Activated CD4-positive, alpha-beta T cell treated with anti-CD3 and anti-CD28 coated beads, Interleukin-2, Interleukin-4, amounts not matched to agents 100 ng/mL and 50 ng/mL, durations not matched to agents 16 hours and 8 hours (primary cell): ENCODE results near the gene PKN2.
A peak's percentile ranks its signal among the peaks of the same experiment; 100 is the strongest.

Experiments used
- DNase-seq: peaks from one replicate; pipeline ENCODE4 v3.0.0-alpha.2; 2020; ENCODE audit warnings: low spot score

Gene PKN2

DNA sequence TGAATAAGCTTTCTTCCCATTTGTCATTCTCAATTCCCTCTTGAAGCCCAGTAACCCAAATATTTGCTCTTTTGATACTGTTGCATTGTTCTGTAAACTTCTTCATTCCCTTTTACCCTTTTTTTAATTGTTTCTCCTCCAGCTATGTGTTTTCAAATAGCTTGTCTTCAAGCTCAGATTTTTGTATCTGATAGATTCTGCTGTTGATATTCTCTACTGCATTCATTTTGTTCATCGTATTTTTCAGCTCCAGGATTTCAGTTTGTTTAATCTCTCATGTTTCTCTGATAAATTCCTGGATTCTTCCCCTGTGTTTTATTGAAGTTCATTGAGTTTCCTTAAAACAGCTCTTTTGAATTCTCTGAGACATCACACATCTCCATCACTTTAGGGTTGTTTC lies 51.8 kb downstream of the PKN2 start:
- no peak for DNase-seq

DNA sequence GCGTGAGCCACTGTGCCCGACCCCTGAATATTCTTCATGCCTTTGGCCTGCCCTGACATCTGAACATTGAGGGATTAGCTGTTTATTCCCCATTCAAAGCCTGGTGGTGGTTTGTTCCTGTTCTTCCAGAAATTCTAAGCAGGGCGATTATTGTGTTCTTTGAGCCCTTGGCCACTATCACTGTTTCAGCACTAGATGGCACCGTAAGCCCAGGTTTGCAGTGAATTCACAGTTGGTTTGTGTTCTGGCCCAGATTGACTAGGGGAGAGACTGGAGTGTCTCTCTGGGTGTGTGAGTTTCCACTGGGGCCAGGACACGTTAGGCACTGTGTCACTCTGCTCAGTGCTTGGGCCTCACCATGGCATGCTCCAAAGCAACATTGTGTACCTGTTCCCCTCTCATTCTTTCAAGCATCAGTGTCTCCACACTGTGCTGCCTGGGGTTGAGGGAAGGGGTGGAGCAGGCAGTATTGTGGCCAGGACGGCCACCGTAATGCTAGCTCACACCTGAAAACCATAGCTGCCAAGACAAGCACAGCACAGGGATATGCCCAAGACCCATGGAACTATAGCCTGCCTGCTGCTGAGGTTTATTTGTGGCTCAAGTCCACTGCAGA lies 52.7 kb downstream of the PKN2 start:
- peak; percentile 47 for DNase-seq

DNA sequence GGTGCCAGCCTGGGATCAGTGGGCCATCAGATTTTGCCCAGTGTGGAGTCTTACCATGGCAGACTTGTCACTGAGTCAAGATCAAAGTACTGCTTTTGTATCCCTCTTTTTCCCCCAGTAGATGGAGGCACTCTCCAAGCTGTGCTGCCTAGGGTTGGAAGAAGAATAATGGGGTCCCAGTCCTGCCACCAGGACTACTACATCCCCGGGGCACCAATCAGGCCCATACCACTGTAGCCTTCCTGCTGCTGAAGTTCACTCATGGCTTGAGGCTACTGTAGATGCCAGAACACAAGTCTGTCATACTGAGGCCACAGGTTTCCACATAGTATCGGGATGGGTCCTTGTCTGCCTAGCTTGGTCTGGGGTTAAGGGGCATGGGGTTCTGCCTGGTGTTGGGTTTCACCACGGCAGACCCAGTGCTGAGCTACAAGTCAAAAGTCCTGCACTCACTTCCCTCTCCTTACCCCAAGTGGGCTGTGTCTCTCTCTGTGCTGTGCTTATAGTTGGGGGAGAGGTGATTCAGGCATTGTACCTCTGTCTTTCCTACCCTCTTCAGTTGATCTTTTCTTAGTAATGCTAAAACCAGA lies 53.4 kb downstream of the PKN2 start:
- DNase-seq = no peak

DNA sequence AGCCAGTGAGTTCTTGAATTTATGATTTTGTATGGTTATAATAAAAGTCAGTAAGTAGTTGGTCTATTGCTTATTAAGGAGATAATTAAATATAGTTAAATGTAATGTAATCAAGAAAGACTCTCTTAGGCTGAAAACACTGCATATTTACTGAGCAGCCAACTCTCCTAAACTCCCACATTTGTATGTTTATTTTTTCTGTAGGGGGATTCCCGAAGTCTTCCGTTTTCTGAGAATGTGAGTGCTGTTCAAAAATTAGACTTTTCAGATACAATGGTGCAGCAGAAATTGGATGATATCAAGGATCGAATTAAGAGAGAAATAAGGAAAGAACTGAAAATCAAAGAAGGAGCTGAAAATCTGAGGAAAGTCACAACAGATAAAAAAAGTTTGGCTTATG lies 56.7 kb downstream of the PKN2 start:
- no peak for DNase-seq

DNA sequence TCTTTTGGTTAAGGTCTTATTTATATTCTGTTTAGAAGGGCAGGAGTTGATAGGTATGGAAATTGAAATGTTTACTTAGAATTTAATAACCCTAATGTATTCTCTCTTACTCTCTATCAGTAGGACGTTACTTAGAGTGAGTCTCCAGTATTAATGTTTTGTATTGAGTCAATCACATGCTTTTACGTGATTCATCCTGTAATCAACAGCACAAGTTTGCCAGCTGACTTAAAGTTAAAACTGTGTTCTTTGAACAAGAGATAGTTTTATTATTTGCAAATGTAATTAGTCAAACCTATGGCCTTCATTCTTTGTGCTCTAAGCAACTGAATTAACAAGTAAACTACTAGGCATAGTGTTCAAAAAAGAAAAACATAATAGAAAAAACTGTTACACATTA lies 57.3 kb downstream of the PKN2 start:
- no peak for DNase-seq

DNA sequence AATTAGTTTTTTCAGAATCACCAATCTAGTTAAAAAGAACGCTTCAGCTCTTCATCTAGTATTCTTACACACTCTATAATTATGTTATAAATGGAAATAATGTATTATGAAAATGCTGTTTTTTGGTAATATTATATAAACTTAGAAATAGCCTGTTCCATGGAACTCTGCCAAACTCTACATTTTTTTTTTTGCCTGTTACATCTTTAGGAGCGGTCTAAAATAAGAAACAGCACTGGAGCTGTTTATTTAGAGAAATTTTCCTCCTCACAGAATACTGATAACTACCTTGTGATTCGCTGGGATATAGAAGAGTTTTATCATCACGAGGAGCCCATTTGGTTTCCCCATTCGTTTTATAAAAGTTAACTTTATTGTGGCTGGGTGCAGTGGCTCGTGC lies 58.5 kb downstream of the PKN2 start:
- no peak for DNase-seq

DNA sequence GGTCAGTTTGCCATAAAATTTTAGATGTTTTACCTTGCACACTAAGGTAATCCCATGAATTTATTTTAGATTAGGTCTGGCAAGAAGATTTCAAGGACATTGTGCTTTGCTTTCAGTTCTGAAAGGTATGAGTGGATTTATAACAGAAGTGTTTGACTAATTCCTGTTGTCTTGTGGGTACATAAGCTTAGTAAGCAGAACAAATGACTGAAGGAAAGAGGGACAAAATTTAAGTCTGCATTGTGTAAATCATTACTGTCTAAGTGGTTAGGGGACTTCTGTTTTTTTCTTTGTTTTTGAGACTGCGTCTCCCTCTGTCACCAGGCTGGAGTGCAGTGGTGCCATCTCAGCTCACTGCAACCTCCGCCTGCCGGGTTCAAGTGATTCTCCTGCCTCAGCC lies 60.1 kb downstream of the PKN2 start:
- peak; percentile 43 for DNase-seq

DNA sequence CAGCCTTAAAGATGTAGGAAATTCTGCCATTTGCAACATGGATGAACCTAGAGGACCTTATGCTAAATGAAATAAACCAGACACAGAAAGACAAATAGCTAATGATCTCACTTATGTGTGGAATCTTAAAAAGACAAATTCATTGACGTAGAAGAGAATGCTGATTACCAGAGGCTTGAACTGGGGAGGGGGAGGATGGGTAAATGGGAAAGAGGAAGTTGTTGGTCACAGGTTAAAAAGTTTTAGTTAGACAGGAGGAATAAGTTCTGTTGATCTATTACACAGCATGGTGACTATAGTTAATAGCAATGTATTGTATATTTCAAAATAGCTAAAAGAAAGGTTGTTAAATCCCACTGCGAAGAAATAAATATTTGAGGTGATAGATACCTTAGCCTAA lies 62.8 kb downstream of the PKN2 start:
- DNase-seq = no peak

DNA sequence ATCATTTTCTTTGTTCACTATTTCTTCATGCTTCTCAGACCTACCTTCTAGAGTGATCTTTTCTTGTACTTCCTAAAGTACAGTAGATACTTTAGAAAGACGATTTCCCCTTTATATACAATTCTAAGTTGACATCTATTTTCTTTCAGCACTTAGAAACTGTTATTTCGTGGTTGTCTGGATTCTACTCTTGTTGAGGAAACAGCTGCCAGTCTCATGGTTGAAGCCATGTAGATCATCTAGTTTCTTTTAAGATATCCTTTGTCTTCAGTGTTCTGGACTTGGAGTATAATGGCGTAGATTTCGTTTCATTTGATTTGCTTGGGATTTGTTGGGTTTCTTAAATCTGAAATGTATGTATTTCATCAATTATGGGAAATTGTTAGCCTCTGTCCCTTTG lies 67.6 kb downstream of the PKN2 start:
- DNase-seq = no peak

DNA sequence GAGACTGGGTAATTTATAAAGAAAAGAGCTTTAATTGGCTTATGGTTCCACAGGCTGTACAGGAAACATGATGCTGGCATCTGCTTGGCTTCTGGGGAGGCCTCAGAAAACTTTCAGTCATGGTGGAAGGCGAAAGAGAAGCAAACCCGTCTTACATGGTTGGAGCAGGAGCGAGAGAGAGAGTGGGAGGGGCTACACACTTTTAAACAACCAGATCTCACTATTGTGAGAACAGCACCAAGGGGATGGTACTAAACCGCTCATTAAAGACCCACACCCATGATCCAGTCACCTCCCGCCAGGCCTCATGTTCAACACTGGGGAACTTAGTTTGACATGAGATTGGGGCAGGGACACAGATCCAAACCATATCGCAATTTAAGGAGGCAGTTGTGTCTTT lies 69.4 kb downstream of the PKN2 start:
- DNase-seq = no peak

DNA sequence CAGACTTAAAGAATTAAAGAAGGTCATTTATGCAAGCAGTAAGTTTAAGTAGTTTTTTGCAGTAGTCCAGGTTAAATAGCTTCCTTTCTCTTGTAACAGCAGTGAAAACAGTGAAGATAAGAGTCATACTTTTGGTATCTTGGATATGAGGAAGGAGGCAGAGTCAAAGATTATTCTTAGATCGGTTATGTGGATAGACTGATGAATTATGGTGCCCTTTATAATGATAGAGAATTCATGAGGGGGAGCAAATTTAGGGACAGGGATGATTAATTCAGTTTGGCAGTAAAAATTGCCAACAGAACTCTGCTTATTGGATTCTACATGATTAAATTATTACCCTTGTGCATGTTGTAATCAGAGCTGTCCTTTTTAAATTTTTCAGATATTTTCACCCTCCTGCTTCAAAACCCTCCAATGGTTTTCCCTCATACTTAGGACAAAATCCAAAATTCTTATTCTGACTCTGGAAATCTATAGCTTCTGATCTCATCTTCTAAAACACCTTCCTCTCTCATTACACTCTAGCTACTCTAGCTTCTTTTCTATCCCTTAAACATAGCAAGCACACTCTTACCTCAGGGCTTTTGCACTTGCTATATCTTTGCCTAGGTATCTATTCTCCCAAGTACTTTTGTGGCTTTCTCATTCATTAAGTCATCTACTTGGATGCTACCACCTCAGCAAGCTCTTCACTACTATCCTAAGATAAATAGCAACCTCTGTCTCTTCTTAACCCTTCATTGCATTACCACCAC lies 79.8 kb downstream of the PKN2 start:
- no peak for DNase-seq

DNA sequence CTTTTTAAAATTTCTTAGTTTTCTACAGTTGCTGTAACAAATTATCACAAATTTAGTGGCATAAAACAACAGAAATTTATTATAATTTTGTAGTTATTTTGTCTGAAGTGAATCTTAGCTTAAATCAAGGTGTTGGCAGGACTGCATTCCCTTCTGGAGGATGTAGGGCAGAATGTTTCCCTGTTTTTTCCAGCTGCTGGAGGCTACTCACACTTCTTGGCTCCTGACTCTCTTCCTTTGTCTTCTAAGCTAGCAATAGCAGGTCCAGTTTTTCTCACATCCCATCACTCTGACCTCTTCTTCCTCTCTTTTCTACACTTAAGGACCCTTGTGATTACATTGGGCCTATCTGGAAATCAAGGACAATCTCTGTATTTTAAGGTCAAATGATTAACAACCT lies 84.1 kb downstream of the PKN2 start:
- DNase-seq = no peak

DNA sequence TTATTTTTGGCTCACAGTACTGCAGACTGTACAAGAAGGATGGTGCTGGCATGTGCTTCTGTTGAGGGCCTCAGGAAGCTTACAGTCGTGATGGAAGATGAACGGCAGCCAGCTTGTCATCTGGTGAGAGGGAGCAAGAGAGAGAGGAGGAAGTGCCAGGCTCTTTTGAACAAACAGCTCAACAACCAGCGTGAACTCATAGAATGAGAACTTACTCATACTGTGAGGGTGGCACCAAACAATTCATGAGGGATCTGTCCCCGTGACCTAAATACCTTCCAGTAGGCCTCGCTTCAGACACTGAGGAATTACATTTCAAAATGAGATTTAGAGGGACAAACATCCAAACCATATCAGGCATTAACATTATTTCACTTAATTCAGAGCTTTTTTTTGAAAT lies 84.7 kb downstream of the PKN2 start:
- DNase-seq = no peak

DNA sequence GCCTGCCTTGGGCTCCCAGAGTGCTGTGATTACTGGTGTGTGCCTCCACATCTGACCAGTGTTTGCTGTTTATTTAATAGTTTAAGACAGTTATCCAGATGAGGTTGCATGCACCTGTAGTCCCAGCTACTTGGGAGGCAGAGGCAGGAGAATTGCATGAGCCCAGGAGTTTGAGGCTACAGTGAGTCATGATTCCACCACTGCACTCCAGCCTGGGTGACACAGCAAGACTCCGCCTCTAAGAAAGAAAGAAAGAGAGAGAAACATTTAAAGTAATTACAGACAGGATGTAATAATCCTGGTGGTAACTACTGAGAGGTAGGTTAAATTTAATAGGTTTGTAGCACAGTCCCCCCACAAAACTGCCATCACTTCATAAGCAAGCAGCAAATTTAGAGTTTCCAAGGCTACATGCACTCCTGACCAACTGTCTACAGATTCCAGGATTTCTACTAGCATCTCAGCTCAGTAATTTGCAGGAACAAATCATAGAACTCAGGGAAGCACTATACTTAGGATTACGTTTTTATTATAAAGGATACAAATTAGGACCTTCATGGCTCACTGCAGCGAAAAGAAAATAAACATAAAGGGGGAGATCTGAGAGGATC lies 89.6 kb downstream of the PKN2 start:
- DNase-seq = peak; percentile 12

DNA sequence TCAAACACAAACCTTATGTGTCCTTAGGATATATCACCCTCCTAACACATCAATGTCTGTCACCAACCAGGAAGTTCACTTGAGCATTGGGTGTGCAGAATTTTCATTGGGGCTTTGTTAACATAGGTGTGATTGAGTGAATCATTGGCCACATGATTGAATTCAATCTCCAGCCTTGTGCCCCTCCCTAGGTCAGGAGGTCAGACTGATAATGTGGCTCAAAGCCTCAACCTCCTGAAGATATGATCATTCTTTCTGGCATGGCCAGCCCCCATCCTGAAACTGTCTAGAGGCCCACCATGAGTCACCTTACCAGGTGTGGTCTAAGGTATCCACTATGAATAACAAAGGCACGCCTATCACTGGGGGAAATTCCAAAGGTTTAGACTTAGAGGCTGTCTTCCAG lies 90.1 kb downstream of the PKN2 start:
- peak; percentile 13 for DNase-seq

DNA sequence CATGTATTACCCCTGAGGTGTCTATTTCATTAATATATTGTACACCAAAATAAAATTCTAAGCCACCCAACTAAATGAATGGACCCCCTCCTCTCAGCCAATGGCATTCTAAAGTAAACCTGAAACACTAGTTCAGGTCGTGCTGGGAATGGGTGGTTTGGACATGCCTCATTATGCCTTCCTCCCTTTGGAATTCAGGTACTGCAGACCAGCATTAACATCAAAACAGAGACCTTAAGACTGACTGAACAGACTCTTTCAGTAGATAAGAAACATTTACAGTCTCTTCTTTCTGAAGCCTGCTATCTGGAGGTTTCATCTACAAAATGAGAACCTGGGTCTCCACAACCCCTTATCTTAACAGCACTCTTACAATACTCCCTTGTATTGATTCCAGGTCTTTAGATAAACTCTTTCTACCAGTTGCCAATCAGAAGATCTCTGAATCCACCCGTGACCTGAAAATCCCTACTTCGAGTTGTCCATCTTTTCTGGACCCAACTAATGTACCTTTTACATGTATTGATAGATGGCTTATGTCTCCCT lies 93.6 kb downstream of the PKN2 start:
- DNase-seq = no peak

DNA sequence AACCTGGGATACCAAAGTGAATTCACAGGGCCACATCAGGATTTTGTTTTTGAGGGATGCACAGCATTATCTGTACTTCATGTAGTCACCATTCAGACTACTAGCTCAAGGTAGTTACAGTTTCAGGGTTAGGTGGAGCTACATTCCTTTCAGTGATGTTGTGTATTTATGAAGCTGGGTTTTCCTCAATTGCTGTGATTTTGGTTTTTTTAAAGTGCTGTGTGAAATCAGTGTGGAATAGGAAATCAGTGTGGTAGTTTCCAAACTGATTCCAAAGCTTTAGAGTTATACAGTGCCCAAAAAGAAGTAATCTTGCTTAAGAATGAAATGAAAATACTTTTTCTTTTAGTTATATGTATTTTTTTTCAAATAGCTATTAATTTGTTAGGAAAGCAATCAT lies 95.8 kb downstream of the PKN2 start:
- no peak for DNase-seq

DNA sequence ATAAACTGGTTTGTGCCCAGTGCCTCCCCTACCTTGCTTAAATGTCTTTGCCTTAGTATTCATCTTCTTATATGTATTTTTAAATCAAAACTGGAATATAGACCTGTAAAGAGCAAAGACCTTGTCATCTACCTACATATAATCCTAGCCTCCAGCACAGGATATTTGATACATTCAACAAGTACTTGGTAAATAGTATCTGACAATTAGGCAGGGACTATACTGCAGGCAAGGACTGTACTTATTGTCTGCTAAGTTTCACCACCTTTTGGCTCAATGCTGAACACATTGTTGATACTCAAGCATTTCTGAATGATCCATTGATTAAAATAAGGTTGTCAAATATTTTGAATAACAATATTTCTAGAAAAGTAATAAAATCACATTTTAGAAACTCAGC lies 96.4 kb downstream of the PKN2 start:
- no peak for DNase-seq

DNA sequence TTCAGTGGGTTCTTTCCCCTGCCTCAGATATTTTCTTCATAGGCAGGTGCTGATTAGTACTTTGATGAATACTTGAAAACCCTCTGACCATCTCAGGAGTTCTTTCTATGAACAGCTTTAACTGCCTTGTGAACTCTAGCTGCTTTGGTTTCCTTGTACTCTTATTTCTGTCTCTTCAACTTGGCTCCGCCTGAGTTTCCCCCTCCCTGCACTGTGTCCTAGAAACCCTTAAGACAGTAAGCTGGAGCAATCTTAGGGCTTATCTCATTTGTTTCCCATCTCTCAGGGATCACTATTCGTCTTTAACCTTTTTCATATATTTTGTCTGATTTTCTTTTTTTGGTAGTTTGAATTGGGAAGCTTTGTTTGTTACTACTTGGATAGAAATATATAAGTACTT lies 99.1 kb downstream of the PKN2 start:
- no peak for DNase-seq

DNA sequence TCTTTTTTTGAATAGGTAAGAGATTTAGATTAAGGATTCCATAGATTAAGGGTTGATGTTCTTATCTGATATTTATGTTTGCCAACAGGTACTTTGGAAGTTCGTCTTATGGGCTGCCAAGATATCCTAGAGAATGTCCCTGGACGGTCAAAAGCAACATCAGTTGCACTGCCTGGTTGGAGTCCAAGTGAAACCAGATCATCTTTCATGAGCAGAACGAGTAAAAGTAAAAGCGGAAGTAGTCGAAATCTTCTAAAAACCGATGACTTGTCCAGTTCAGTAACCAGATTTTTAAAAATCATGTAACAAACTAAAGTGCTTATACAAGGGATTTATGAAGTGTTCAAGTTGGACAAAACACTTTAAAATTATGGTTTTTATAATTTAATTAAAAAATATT lies 100.5 kb downstream of the PKN2 start:
- DNase-seq = no peak

DNA sequence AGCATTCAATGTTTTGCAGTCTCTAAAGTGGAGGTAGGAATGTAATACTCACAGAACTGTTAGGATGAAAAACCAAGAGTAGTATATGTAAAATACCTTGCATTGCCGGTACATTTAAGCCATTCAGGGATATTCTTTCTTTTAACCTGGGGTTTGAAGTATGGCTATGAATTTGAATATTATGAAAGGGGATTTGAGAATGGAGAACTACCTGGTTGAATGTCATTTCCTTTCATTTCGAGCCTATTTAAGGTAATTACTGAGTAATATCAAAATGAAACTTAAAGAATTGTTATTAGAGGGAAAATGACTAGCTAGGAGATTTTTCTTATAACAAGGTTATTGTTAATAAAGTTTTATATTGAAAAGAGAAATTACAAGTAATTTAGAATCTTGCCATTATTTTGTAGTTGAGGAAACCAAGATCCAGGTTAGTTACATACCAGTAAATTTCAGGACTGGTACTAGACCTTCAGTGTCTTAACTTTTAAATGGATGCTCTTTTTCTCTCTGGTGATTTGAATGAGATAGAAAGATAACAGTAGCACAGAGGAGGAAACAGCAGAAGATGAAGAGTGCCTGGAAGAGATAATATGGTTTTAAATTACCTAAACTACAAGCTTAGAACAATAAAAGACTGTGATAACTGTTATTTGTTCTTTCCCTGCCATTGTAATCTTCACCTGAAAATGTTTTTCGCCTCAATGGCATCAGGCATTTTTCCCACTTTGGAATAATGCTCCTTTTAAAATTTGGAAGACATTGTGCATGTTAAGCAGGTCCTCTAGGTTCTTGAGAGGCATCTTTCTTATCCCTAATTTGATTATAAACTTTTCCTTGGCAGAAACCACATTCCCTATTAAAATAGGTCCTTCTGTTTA lies 103.2 kb downstream of the PKN2 start:
- no peak for DNase-seq

DNA sequence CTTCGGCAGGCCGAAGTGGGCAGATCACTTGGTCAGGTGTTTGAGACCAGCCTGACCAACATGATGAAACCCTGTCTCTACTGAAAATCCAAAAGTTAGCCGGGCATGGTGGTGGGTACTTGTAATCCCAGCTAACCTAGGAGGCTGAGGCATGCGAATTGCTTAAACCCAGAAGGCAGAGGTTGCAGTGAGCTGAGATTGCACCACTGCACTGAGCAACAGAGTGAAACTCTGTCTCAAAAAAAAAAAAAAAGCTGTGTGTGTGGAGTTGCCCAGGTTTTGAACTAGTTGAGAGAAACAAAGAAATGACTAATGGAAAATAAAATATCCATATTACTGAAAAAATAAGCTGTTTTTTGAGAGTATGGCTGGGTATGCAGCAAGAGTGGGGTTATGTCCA lies 107.1 kb downstream of the PKN2 start:
- DNase-seq = no peak
